Mucosa of descending colon (tissue), 3 donors: ENCODE results near the gene ZCCHC9. TPM values are rescaled to one million over a fixed set of nuclear protein-coding genes. Genes with fewer than 3 reads are reported as not detected.
A peak's percentile ranks its signal among the peaks of the same experiment; 100 is the strongest.

Experiments
- ATAC-seq: fragments of 200-7000 bp; cut with Tn5 transposase; one replicate; pipeline ENCODE4 v1.9.1; 2020; ENCODE audit warnings: mild to moderate bottlenecking, moderate library complexity
- DNase-seq, 3 donors: peaks; one replicate each; pipeline ENCODE4 v3.0.0-alpha.2; 2020
- H3K36me3 ChIP-seq: fragments of 200-600 bp; one replicate; pipeline ENCODE4 v1.8.0; 2021; ENCODE audit warnings: low read depth, mild to moderate bottlenecking
- H3K4me1 ChIP-seq: fragments of 200-600 bp; one replicate; pipeline ENCODE4 v1.8.0; 2021; ENCODE audit warnings: low read depth, mild to moderate bottlenecking
- H3K4me3 ChIP-seq: fragments of 200-600 bp; one replicate; pipeline ENCODE4 v1.8.0; 2021; ENCODE audit warnings: mild to moderate bottlenecking
- H3K9me3 ChIP-seq: fragments of 200-600 bp; one replicate; pipeline ENCODE4 v1.8.0; 2021; ENCODE audit warnings: mild to moderate bottlenecking
- CTCF ChIP-seq: fragments of 200-600 bp; IDR thresholded peaks from one replicate; pipeline ENCODE4 v1.8.0; 2022; ENCODE audit warnings: antibody characterized with exemption, mild to moderate bottlenecking
- intact Hi-C, 2 donors: fragments of 100-400 bp; cut with DNase I in 1 of 2; cut with micrococcal nuclease in 1 of 2; formaldehyde crosslinking; loops; one replicate each; pipeline versions ENCODE4 v1.11.0 to v1.11.1; 2022; cut with DNase I, micrococcal nuclease
- total RNA-seq, 3 donors: library from RNA; stranded (reverse); fragmentation: NEBNext Ultra II Directional in 2 of 3; extraction: Animal tissue kit (Norgen Biotek cat#: 25700) in 2 of 3; gene quantifications; one replicate each; pipeline versions ENCODE4 v1.2.1 to v1.2.4, GENCODE V29; 2021 to 2023
- donor health status: DM: no; HTN: no; CAD: no; lungs with moderate emphysema.
- donor health status: DM: no; HTN: no; CAD: no.
- donor health status: DM: no; HTN: yes; CAD: no.

Gene ZCCHC9
- total RNA-seq, 3 donors from 2014 or later = 11.8 to 22.8 (median 19.5) TPM

GRCh38 chr5:81353189-81353588 lies 51.8 kb downstream of the ZCCHC9 start:
- DNase-seq = peak in 1 of 3 donors; percentile 10
- H3K9me3 ChIP-seq = no peaks in the 10 kb centered on the region
- no peak for TF ChIP-seq CTCF
- H3K4me1 ChIP-seq = no peaks in the 10 kb centered on the region
- H3K36me3 ChIP-seq = no peaks in the 10 kb centered on the region
- no peak overlapping the region for H3K4me3 ChIP-seq
- peak; percentile 89 for ATAC-seq
- intact Hi-C loops = no loop called here

GRCh38 chr5:81354093-81354492 lies 52.7 kb downstream of the ZCCHC9 start:
- ATAC-seq = no peak
- intact Hi-C loops = no loop called here
- H3K9me3 ChIP-seq = no peaks in the 10 kb centered on the region
- no peaks in the 10 kb centered on the region for H3K36me3 ChIP-seq
- no peak for TF ChIP-seq CTCF
- H3K4me3 ChIP-seq = no peak overlapping the region
- no peak for DNase-seq
- no peaks in the 10 kb centered on the region for H3K4me1 ChIP-seq

GRCh38 chr5:81355291-81356251 lies 54.2 kb downstream of the ZCCHC9 start:
- no peak for TF ChIP-seq CTCF
- no peak overlapping the region for H3K4me3 ChIP-seq
- ATAC-seq = no peak
- intact Hi-C loops = no loop called here
- peaks cover 2% of the 10 kb centered on the region for H3K4me1 ChIP-seq
- DNase-seq = no peak
- H3K36me3 ChIP-seq = no peaks in the 10 kb centered on the region
- H3K9me3 ChIP-seq = no peaks in the 10 kb centered on the region

- Histone ChIP-seq H3K9me3 (no peaks in the 10 kb centered on the region), H3K4me3 (no peak overlapping the region), H3K36me3 (no peaks in the 10 kb centered on the region), H3K4me1 (peaks cover 2% of the 10 kb centered on the region)
- intact Hi-C loops = no loop called here
- ATAC-seq (peak; percentile 77), DNase-seq (peak in 1 of 3 donors; percentile 12)
- no peak for TF ChIP-seq CTCF
Measured at GRCh38 chr5:81359108-81359507, 57.7 kb downstream of the ZCCHC9 start.

GRCh38 chr5:81359881-81360280 lies 58.5 kb downstream of the ZCCHC9 start:
- no peak for ATAC-seq
- Histone ChIP-seq H3K9me3 (no peaks in the 10 kb centered on the region), H3K36me3 (no peaks in the 10 kb centered on the region), H3K4me1 (peaks cover 2% of the 10 kb centered on the region), H3K4me3 (no peak overlapping the region)
- no peak for DNase-seq
- no peak for TF ChIP-seq CTCF
- intact Hi-C loops = no loop called here
